ENCODE measurements around the gene RELN.
"Not testable (repeated sequence)": the region's sequence is repeated elsewhere in the genome, so short reads cannot be mapped to it uniquely, and the experiment has no call there.

GRCh38 chr7:103780561-103780960 lies 208.9 kb downstream of the RELN start:
- TF ChIP-seq ARNT (IDR thresholded peaks at IDR 0.05); FOXM1 (IDR thresholded peaks at IDR 0.05; ENCODE audit: borderline replicate concordance); SP1 (IDR thresholded peaks at IDR 0.05); ELF4 (IDR thresholded peaks at IDR 0.05); FOXA1 (IDR thresholded peaks at IDR 0.05); SUZ12 (IDR thresholded peaks at IDR 0.05); FOXK2 (IDR thresholded peaks at IDR 0.05); NFRKB (IDR thresholded peaks at IDR 0.05); HDGF (IDR thresholded peaks at IDR 0.05; ENCODE audit: borderline replicate concordance); LEF1 (IDR thresholded peaks at IDR 0.05; ENCODE audit: borderline replicate concordance): not testable (repeated sequence)

All from HEK293T (cell line).